HUES6 (cell line): ENCODE measurements around the gene DTX3L.

Source experiments
- H3K27ac ChIP-seq: 2 replicates; pipeline ENCODE4 v1.7.0; 2013; ENCODE audit warnings: low read depth, mild to moderate bottlenecking, low read length, inconsistent platforms
- H3K27me3 ChIP-seq: 2 replicates; pipeline ENCODE4 v1.6.1; 2013; ENCODE audit warnings: low read length; ENCODE audit not compliant: control insufficient read depth, insufficient read depth
- H3K36me3 ChIP-seq: 2 replicates; pipeline ENCODE4 v1.6.1; 2013; ENCODE audit warnings: low read length; ENCODE audit not compliant: control insufficient read depth, insufficient read depth
- H3K4me1 ChIP-seq: 2 replicates; pipeline ENCODE4 v1.6.1; 2013; ENCODE audit warnings: low read length; ENCODE audit not compliant: control insufficient read depth, insufficient read depth
- H3K4me3 ChIP-seq: 2 replicates; pipeline ENCODE4 v1.5.1; 2013; ENCODE audit warnings: low read depth, low read length
- H3K9ac ChIP-seq: one replicate; pipeline ENCODE4 v1.6.1; 2013; ENCODE audit warnings: mild to moderate bottlenecking, low read length
- H3K9me3 ChIP-seq: 2 replicates; pipeline ENCODE4 v1.6.1; 2013; ENCODE audit warnings: low read depth, low read length; ENCODE audit not compliant: control insufficient read depth, insufficient read depth

The DTX3L gene

DNA sequence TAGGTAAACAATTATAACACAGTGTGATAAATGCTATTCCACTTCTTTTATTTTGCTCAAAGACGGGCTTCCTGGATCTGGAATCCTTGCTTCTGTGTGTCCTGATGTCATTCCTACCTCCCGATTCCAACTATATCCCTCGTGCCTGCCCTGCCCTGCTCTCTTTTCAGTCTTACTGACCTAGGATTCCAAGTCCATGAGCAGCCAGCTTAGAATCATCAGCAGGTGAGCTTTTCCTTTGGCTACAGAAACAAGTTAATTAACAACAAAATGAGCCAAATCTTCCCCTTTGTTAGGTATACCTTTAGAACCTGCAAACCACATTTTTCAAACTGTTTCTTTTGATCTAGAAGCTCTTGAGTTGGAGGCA lies 27.5 kb upstream of the DTX3L start:
- Histone ChIP-seq H3K4me3 (peak overlapping the region; percentile 16; the same call in 1 of the 2 replicates), H3K36me3 (no peaks in the 10 kb centered on the region), H3K4me1 (peaks cover 37% of the 10 kb centered on the region), H3K9ac (no peak overlapping the region), H3K9me3 (no peaks in the 10 kb centered on the region), H3K27me3 (no peaks in the 10 kb centered on the region), H3K27ac (peak overlapping the region; percentile 61; the same call in 1 of the 2 replicates)

DNA sequence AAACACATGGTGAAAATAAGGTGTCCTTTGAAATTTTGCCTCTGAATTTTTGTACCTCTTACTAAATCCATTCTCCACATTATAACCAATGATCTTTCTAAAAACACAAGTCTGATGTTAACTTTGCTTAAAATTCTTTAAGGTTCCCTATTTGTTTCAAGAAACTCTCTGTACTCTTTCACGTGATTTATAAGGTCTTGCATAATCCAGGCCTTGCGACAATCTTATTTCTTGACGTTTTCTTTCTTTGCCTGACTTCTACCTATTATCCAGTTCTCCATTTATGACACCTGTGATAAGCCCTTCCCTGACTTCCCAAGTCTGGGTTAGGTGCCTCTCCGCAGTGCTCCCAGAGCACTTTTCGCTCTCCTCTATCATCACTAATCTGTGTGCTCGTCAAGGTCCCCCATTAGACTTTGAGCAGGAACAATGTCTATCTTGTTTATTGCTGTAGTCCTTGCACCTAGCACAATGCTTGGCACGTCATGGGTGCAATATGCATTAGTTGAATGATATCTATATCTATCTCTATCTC lies 25.1 kb upstream of the DTX3L start:
- H3K27me3 ChIP-seq = no peaks in the 10 kb centered on the region
- no peaks in the 10 kb centered on the region for H3K36me3 ChIP-seq
- H3K27ac ChIP-seq = no peak overlapping the region
- peaks cover 31% of the 10 kb centered on the region for H3K4me1 ChIP-seq
- no peaks in the 10 kb centered on the region for H3K9me3 ChIP-seq
- H3K9ac ChIP-seq = no peak overlapping the region
- no peak overlapping the region for H3K4me3 ChIP-seq

DNA sequence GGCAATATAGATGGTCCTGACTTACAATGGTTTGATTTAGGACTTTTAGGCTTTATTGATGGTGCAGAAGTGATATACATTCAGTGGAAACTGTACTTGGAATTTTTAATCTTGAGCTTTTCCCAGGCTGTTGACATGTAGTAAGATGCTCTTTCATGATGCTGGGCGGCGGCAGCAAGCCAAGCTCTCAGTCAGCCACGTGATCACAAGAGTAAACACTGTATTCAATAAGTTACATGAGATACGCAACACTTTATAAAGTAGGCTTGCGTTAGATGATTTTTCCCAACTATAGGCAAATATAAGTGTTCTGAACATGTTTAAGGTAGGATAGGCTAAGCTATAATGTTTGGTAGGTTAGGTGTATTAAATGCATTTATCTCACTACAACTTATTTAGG lies 18.0 kb upstream of the DTX3L start:
- Histone ChIP-seq H3K9me3 (no peaks in the 10 kb centered on the region), H3K36me3 (no peaks in the 10 kb centered on the region), H3K4me1 (no peaks in the 10 kb centered on the region), H3K4me3 (no peak overlapping the region), H3K27ac (no peak overlapping the region), H3K27me3 (no peaks in the 10 kb centered on the region), H3K9ac (no peak overlapping the region)

DNA sequence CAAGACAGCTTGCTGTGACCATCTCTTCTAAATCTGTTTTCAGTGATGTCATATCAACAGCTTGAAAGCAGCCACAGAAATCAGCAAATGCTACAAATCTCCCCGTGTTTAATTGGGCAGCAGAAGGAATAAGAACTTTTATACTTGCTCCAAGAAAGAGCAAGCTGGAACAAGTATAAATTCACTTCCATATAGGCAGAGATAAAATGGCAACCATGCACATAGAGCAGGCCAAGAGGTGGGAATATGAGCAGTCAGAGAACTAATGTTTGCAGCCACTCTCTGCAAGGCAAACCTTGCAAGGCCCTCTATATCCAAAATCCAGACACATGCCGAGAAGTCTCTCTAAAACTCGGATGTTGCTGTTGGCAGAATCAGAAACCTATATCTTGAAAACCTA lies 16.1 kb upstream of the DTX3L start:
- Histone ChIP-seq H3K9ac (no peak overlapping the region), H3K4me1 (no peaks in the 10 kb centered on the region), H3K36me3 (no peaks in the 10 kb centered on the region), H3K27me3 (no peaks in the 10 kb centered on the region), H3K4me3 (no peak overlapping the region), H3K9me3 (no peaks in the 10 kb centered on the region), H3K27ac (no peak overlapping the region)

DNA sequence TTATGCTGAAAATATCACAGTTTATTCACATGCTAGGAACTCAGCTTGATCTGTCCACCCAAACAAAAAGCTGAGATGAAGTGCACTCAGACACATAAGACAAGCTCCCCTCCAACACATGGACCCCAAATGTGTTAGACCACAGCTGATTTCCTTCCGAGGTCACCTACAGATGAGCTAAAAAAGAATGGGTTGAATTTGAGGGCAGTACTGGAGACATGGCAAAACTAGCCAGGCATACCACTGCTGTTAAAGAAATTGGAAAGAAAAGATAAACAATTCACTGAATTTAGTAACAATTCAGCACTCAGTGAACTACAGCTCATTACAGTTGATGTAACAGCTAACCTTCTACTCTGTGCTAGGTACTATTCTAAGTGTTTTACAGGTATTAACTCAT lies 15.5 kb upstream of the DTX3L start:
- Histone ChIP-seq H3K27ac (no peak overlapping the region), H3K9ac (no peak overlapping the region), H3K36me3 (no peaks in the 10 kb centered on the region), H3K4me1 (no peaks in the 10 kb centered on the region), H3K4me3 (no peak overlapping the region), H3K27me3 (no peaks in the 10 kb centered on the region), H3K9me3 (no peaks in the 10 kb centered on the region)

DNA sequence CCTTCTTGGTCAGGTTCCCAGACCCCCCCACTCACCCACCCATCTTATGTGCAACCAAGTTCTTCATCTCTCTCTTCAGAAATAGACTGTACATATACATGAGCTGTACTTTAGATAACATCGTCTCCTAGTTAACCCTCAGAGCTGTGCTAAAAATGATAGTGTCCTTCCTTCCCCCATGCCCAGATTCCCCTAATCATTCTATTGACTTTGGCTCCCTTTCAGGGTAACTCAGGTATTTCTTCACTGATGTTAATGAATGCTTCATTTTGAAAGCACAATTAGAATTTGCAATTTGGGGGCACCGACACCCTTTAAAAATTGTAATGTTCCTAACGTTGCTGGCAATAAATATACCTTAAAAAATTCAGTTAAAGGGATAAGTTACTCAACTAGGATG lies 11.0 kb upstream of the DTX3L start:
- no peaks in the 10 kb centered on the region for H3K9me3 ChIP-seq
- H3K36me3 ChIP-seq = no peaks in the 10 kb centered on the region
- H3K4me3 ChIP-seq = no peak overlapping the region
- no peak overlapping the region for H3K9ac ChIP-seq
- peaks cover 7% of the 10 kb centered on the region; the same call in 1 of the 2 replicates for H3K4me1 ChIP-seq
- H3K27me3 ChIP-seq = no peaks in the 10 kb centered on the region
- no peak overlapping the region for H3K27ac ChIP-seq

DNA sequence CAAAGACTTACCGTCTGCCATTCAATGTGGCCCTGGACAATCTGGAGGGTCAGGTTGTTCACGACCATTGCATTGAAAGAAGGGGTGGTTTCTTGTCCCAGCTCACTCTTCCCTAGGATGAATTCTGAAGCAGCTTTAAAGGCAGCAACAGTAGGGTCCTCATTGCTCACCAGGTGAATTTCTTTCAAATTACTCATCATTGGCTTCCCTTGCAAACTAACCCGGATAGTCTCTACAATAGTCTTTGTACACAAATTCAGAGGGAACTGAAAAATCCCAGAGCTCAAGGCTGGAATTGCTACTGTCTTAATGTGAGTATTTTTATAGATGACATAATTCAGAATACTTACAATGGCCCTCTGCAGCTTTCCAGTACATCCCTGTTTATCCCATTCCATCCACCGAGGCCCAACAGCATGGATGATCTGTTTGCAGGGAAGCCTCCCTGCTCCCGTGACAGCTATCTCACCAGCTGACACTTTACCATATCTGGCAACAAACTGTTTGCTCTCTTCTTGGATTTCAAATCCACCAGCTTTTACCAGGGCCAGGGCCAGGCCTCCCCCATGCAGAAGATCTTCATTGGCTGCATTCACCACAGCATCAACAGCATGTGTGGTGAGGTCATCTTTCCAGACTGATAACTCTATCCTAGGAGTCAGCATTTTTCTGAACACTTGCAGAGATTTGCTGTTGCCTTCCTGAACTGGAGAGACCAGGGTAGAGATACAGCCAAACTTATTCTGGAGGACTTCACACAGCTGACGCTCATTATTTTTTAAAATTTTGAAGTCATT lies 8.7 kb upstream of the DTX3L start:
- Histone ChIP-seq H3K4me3 (no peak overlapping the region), H3K27ac (no peak overlapping the region), H3K9me3 (no peaks in the 10 kb centered on the region), H3K9ac (no peak overlapping the region), H3K36me3 (no peaks in the 10 kb centered on the region), H3K27me3 (no peaks in the 10 kb centered on the region), H3K4me1 (peaks cover 14% of the 10 kb centered on the region)

DNA sequence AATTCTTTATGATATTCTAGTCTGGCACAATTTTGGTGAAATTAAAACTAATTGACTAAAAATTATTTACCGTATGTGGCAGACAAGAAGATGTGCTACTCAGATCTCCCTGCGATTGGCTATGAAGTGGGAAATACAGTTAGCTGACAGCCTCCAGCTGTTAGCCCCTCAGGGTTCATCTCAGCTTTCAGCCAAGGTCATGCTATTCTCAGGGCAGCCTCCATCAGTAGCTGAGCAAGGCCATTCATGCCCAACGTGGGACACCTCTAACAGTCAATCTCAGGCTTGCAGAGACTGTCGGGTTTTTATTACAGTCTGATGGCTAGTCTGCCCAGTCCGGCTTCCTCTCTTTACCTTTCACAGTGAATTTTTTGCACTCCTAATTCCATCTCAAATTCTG lies 6.8 kb upstream of the DTX3L start:
- no peak overlapping the region for H3K27ac ChIP-seq
- H3K9ac ChIP-seq = no peak overlapping the region
- H3K4me1 ChIP-seq = peaks cover 14% of the 10 kb centered on the region
- no peaks in the 10 kb centered on the region for H3K9me3 ChIP-seq
- H3K27me3 ChIP-seq = no peaks in the 10 kb centered on the region
- no peak overlapping the region for H3K4me3 ChIP-seq
- H3K36me3 ChIP-seq = no peaks in the 10 kb centered on the region

DNA sequence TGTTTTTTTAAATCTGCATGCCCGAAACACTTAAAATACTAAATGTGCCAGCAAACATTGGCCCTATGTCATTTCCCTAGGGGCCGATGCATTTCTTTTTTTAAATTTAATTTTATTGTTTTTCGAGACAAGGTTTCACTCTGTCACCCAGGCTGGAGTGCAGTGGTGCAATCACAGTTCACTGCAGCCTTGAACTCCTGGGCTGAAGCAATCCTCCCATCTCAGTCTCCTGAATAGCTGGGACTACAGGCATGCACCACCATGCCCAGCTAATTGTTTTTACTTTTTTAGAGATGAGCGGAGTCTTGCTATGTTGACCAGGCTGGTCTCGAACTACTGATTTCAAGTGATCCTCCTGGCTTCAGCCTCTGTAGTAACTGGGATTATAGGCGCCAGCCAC lies 5.5 kb upstream of the DTX3L start:
- Histone ChIP-seq H3K27ac (no peak overlapping the region), H3K36me3 (no peaks in the 10 kb centered on the region), H3K27me3 (no peaks in the 10 kb centered on the region), H3K4me3 (no peak overlapping the region), H3K4me1 (peaks cover 16% of the 10 kb centered on the region), H3K9me3 (no peaks in the 10 kb centered on the region), H3K9ac (no peak overlapping the region)

DNA sequence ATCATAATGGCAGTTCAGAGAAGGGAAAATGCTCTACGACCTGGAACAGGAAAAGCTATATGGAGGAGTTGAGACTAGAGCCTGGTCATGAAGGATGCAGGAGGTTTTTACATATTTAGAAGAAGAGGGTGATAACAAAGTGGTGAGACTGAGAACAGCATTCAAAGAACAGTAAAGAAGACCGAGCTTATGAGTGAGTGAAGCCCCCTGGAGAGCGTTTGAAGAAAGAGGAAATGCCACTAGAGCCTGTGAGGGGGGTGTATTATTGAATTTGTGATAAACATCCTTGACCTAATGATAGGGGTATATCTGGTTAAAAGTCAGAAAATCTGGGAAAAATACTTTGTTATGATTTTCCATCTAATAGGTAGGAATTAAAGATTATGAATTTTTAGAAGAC lies 4.2 kb upstream of the DTX3L start:
- no peaks in the 10 kb centered on the region for H3K36me3 ChIP-seq
- H3K9me3 ChIP-seq = no peaks in the 10 kb centered on the region
- no peak overlapping the region for H3K27ac ChIP-seq
- no peak overlapping the region for H3K4me3 ChIP-seq
- peaks cover 22% of the 10 kb centered on the region for H3K4me1 ChIP-seq
- no peaks in the 10 kb centered on the region for H3K27me3 ChIP-seq
- no peak overlapping the region for H3K9ac ChIP-seq

DNA sequence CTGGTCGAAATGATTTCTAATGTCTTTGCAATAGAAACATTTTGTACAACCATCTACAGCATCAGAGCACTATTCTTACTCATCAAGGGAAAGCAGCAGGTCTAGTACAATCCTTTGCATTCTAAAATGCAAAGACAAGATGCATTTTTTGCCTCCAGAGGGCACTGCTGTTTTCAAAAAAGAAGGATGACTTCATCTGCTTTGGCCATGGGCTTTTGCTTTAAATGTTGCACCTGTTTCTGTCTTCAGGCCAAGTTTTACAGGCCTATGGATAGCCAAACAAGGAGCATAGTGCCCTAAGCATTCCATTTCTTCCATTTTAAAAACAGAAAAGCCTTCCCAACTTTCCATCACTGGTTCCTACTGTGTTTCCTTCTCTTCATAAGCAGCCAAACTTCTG lies 3.5 kb upstream of the DTX3L start:
- Histone ChIP-seq H3K9ac (no peak overlapping the region), H3K4me3 (no peak overlapping the region), H3K9me3 (no peaks in the 10 kb centered on the region), H3K27me3 (no peaks in the 10 kb centered on the region), H3K4me1 (peaks cover 16% of the 10 kb centered on the region), H3K27ac (no peak overlapping the region), H3K36me3 (no peaks in the 10 kb centered on the region)
